Left cardiac atrium (tissue), 4 donors: Measurements from ENCODE around the gene ZBTB48. TPM values are rescaled to one million over a fixed set of nuclear protein-coding genes. Genes with fewer than 3 reads are reported as not detected.
"Not testable (repeated sequence)": the region's sequence is repeated elsewhere in the genome, so short reads cannot be mapped to it uniquely, and the experiment has no call there.

Experiments used
- ATAC-seq, 2 donors: fragments of 200-7000 bp; cut with Tn5 transposase; one replicate each; pipeline ENCODE4 v1.9.1; 2020; ENCODE audit warnings: mild to moderate bottlenecking in 2 of 2, moderate library complexity in 2 of 2
- DNase-seq: peaks from one replicate; pipeline ENCODE4 v3.0.0-alpha.2; 2020
- intact Hi-C, 2 donors: fragments of 100-400 bp; cut with DNase I; formaldehyde crosslinking; loops; one replicate each; pipeline versions ENCODE4 v1.14.1 to v1.15.1; 2022 to 2023
- long read RNA-seq: library from polyadenylated mRNA; unstranded; transcript quantifications from one replicate; pipeline ENCODE4 v2.0.0, GENCODE V29; 2021
- total RNA-seq, 2 donors: library from RNA; stranded (reverse); fragmentation: NEBNext Ultra II Directional; extraction: Animal tissue kit (Norgen Biotek cat#: 25700); gene quantifications; one replicate each; pipeline ENCODE4 v1.2.1, GENCODE V29; 2021
- donor health status: DM: no; HTN: yes; CAD: no.
- donor health status: DM: no; HTN: yes; CAD: no; lungs with severe emphysema.
- donor health status: DM: yes; HTN: yes; CAD: no.
- donor health status: Dilated cardiomyopathy.

The ZBTB48 gene
- total RNA-seq, result 10 to 100 TPM; 11.5 to 14.3 TPM
- long read RNA-seq, partial matches to known transcripts, result 1 of 10 reads
- long read RNA-seq, other reads (novel, unspliced or antisense), result 9 of 10 reads

DNA sequence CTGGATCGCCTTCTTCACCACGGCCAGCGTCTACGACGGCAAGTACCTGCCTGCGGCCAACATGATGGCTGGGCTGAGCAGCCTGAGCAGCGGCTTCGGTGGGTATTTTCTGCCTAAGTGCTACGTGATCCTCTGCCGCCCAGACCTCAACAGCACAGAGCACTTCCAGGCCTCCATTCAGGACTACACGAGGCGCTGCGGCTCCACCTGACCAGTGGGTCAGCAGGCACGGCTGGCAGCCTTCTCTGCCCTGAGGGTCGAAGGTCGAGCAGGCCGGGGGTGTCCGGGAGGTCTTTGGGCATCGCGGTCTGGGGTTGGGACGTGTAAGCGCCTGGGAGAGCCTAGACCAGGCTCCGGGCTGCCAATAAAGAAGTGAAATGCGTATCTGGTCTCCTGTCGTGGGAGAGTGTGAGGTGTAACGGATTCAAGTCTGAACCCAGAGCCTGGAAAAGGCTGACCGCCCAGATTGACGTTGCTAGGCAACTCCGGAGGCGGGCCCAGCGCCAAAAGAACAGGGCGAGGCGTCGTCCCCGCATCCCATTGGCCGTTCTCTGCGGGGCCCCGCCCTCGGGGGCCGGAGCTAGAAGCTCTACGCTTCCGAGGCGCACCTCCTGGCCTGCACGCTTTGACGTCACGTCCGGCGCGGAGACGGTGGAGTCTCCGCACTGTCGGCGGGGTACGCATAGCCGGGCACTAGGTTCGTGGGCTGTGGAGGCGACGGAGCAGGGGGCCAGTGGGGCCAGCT is at the start of gene ZBTB48:
Gene ZBTB48 (plus strand): TSS at position 621 of the 745 bp plus-strand sequence. CDS start 616 bp downstream, outside the sequence.
- DNase-seq (peak; percentile 100), ATAC-seq (peak; percentile 98 to 99)
- intact Hi-C loops, result loop anchor here (2.0 to 5.0 kb wide), 2 partner anchors 25 to 48 kb away; partner anchors contain the start of genes NOL9 (in 1 of the 2) and TAS1R1 (in 1 of the 2)

DNA sequence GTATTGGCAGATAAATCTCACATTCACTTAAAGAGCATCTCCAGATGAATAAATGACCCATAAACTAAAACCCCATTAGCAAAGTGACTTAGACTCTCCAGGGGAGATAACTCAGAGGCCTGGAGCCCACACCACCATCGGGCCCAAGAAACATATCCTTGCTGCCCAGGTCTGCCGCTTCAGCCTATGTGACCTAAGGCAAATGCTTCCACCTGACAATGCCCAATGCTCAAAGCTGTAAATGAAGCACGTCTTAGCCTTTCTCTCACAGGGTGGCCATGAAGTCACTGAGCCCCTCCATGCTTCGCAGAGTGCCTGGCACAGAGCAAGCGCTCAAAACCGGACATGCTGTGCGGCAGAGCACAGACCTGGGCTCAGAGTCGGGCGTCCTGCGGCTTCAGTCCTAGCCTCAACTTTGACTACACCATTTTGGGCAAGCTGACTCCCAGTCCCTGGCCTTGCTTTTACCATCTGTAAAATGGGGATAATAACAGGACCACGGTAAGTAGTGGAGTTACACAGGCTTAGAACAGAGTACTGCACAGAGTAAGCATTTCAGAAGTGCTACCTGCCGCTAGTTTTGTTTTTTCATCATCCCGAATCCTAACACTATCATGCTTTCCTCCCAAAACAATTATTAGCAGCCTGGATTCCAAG is 49.2 kb upstream of the ZBTB48 start:
- no peak for DNase-seq
- ATAC-seq, result no peak
- intact Hi-C loops, result no loop called here

DNA sequence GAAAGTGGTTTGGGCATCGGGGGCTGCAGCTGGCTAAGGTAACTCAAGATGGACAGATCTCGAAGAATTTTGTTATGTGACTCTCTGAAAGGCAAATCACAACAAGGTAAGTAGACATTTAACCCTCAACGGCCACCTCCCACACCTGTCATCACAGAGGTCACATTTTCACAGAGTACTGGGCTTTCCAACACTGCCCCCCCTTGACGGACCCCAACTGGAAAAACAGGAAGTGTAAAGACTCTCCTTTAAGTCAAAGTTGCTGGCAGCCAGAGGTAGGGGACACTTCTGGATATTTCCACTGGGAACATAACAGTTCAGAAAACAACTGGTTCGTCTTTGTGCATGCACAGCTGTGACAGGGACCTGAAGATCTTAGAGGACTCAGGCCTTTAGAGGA is 47.8 kb upstream of the ZBTB48 start:
- intact Hi-C loops, result no loop called here
- DNase-seq (no peak), ATAC-seq (no peak)

DNA sequence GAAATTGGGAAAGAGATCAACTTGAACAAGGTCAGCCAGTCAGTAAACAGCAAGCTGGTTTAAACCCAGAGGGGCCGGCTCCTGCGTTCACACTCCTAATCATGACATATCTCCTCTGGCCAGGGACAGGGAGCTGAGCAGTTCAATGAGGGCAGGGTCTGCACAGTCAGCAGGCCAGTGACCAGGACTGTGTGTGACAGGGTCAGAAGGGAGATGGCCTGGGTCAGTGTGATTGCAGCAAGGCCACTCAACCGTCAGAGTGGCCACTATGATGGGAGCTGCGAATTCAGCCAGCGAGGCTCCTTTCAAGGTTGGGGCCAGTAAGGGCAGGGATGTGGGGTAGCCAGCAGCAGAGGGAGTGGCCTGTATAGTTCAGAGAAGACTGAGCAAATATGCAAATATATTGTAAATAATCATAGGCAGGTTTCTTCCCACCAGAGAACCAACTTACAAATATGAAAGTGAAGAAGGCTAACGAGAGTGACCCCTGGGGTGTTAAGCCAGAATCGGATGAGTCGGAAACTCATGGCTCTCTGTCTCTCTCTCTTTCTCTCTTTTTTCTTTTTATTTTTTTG is 45.5 kb upstream of the ZBTB48 start:
- ATAC-seq (no peak), DNase-seq (no peak)

DNA sequence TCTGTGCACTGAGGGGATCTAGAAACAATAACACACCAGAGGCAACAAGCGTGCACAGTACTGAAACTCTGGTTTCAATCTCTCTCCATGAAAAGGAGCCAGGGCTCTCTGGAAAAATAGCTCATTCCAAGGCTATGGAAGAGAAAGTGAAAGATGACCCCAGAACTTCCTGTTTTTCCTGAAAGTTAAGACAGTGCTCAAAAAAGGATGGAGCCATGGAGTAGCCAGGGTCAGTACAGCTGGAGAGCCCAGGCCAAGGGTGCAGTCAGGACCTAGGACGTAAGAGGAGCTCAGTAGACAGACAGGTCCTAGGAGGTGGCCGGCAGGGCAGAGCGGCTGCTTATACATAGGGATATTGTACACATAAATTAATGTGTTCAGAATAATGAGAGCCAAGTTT is 44.6 kb upstream of the ZBTB48 start:
- DNase-seq (no peak), ATAC-seq (no peak)
- intact Hi-C loops, result no loop called here

More for the DNA sequence above, 45.5 kb upstream of the ZBTB48 start:
- intact Hi-C loops, result no loop called here

DNA sequence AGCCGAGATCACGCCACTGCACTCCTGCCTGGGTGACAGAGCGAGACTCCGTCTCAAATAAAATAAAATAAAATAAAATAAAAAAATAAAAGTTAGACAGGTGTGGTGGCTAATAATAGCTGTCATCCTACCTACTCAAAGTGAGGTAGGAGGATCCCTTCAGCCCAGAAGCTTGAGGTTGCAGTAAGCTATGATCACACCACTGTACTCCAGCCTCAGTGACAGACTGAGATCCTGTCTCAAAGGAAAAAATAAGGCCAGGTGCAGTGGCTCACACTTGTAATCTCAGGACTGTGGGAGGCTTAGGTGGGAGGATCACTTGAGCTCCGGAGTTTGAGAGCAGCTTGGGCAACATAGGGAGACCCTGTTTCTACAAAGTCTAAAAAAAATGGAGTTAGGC is 43.5 kb upstream of the ZBTB48 start:
- ATAC-seq (no peak), DNase-seq (no peak)
- intact Hi-C loops, result no loop called here

DNA sequence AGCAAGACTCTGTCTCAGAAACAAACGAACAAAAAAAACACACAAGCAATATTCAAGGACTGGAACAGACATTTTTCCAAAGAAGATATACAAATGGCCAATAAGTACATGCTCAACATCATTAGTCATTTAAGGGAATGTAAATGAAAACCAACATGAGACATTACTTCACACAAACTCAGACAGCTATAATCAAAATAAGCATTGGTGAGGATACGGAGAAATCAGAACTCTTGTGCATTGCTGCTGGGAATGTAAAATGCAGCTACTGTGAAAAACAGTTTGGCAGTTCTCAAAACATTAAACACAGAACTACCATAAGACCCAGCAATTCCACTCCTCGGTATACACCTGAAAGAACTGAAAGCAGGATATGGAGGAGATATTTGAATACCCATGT is 40.8 kb upstream of the ZBTB48 start:
- ATAC-seq (no peak), DNase-seq (no peak)
- intact Hi-C loops, result no loop called here

DNA sequence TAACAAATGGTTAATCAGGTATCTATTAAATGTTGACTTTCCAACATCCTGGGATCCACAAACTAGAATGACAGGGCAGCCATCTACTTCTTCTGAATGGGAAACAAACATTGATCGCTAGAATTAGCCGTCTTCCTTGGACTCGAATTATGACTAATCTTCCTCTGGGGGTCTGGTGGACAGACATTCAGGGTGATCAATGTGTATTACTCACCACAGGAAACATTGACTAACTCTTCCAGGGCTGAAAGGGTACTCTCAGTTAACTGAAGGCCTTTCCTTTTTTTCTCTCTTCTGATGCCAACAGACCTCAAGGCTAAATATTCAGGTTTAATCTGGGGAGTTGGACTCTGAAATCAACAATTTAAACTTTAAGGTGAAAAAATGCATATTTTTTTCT is 35.0 kb upstream of the ZBTB48 start:
- ATAC-seq, result no peak
- DNase-seq, result no peak
- intact Hi-C loops, result no loop called here

DNA sequence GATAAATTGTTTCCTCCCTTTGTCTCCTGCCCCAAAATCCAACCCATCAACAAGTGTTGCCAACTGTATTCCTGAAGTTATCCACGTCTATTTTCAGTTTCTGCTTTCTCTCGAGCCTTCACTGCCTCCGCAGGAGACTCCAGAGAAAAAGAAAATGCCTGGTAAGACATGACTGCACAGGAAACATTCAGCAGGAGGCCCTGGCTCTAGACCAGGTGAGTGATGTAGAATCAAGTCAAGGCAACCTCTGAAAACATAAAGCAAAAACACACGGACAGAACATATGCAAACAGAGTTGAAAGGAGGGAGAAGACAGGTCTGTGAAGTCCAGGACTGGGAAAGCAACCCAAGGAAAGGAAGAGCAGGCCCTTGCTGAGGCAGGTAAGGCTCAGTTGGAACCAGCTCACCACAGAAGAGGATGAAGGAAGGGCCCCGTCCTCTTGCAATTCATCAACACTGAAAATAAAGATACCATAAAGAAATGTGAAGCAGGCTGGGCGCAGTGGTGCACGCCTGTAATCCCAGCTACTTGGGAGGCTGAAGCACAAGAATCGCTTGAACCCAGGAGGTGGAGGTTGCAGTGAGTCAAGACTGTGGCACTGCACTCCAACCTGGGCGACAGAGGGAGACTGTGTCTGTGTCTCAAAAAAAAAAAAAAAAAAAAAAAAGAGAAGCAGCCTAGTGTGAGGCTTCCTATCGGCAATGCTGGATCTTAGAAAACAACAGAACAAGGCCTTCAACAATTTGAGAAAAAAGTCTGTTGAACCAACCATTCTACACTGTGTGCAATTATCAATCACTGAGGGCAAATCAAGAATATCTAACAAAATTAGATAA is 34.3 kb upstream of the ZBTB48 start:
- ATAC-seq, result no peak
- no peak for DNase-seq
- intact Hi-C loops, result no loop called here

DNA sequence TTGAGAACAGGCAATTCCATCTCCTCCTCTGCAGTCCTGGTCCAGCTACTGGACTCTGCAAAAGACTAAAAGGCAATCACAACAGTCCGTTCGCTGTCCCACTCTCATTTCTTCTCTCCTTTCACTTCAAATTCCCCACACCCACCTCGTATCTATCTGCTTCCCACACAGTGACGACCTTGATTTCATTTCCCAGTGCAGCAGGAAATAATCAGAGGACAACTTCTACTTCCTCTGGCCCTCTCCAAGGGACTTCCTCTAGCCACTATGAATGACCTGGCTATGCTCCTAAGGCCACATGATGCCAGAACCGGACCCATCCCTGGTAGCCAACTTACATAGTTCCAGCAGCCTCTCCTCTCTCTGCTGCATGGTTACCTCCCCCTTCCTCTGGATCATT is 33.5 kb upstream of the ZBTB48 start:
- DNase-seq, result no peak

DNA sequence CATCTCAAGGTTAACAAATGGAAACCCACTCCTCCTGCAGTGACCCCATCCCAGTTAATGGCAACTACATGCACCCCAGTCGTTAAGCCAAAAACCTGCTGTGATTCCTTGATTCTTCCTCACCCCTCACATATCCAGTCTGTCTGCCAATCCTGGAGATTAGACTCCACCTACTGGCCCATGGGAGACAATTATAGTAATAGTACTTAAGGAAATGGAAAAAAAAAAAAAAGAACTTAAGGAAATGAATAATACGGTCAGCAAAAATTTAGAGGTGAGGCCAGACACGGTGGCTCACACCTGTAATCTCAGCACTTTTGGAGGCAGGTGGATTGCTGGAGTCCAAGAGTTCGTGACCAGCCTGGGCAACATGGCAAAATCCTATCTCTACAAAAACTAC is 32.5 kb upstream of the ZBTB48 start:
- ATAC-seq (no peak), DNase-seq (no peak)
- intact Hi-C loops, result no loop called here

More for the DNA sequence above, 33.5 kb upstream of the ZBTB48 start:
- intact Hi-C loops, result no loop called here
- peak in 1 of 2 donors; percentile 30 for ATAC-seq

DNA sequence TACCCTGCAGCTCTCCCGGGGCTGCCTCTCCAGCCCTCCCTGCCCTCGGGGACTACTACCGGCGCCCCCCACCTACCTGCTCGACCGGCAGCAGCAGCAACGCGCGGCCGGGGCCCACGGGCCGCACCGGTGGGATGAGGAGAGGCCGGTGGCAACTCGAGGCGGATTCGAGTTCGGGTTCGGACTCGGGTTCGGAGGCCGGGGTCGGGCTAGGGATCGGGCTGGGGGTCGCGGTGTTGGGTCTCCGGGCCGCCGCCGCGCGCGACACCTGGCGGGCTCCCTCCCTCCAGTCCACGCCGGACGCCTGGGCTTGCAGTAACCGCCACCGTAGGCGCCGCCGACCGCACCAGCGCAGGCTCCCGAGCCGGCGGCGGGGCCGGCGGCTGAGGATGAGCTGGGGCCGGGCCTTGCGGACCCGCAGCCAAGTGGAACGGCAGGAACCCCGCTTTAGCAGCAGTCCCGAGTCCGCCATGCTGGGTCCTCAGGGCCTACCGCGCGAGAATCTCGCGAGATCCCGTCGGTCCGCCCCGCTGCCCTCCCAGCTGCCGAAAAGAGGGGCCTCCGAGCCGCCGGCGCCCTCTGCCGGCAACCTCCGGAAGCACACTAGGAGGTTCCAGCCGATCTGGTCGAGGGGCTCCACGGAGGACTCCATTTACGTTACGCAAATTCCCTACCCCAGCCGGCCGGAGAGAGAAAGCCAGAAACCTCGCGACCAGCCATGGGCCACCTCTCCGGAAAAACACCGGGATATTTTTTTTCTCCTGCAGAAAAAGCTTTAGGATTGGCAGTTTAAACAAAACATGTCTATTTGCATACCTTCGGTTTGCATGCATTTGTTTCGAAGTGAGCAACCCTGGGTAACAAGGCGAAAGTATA is 25.5 kb upstream of the ZBTB48 start, which contains the start of gene NOL9:
Gene NOL9 (minus strand): TSS at position 483 of the 876 bp plus-strand sequence. CDS start 11 bp downstream, at position 472.
- intact Hi-C loops, result loop anchor here (2.0 to 5.0 kb wide), 2 partner anchors 25 to 67 kb away; partner anchors contain the start of gene ZBTB48 (in 1 of the 2)
- DNase-seq (peak; percentile 96), ATAC-seq (peak; percentile 97 to 98)

DNA sequence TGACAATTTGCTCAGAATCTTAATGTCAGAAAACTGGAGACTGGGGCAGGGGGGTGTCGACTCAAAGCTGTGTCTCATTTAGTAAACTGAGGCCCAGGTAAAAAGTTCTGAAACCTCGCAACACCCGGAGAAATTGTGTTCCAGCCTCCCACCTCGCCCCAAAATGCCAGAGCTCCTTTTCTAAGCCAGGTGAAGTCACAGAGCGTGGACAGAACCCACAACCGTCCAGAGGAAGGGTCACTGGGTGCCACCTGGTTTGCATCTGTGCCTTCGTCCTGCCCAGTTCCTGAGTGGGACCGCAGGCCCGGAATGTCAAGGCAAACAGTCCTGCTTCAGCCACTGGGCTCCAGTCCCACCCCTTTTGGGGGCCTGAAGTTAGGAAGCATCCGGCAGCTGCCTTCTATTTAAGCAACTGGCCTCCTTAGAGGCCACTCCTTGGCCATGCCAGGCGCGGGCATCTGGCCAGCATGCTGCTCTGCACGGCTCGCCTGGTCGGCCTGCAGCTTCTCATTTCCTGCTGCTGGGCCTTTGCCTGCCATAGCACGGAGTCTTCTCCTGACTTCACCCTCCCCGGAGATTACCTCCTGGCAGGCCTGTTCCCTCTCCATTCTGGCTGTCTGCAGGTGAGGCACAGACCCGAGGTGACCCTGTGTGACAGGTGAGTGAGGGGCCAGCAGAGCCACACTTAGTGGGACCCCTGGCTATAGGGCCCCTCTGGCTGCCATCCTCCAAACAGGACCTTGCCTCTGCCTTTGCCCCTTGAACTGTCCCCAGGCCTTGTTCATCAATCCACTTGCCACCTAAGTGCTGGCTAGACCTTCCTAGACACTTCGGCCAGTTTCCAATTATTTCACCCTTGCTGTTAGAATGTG is 24.7 kb upstream of the ZBTB48 start, which contains the start of gene TAS1R1:
Gene TAS1R1 (plus strand): TSS at position 401 of the 872 bp plus-strand sequence. CDS start 67 bp downstream, at position 468.
- intact Hi-C loops, result loop anchor here (2.0 to 5.0 kb wide), 3 partner anchors 24 to 87 kb away; partner anchors contain the start of gene ZBTB48 (in 1 of the 2)
- DNase-seq (peak; percentile 28), ATAC-seq (peak; percentile 7 to 69)

DNA sequence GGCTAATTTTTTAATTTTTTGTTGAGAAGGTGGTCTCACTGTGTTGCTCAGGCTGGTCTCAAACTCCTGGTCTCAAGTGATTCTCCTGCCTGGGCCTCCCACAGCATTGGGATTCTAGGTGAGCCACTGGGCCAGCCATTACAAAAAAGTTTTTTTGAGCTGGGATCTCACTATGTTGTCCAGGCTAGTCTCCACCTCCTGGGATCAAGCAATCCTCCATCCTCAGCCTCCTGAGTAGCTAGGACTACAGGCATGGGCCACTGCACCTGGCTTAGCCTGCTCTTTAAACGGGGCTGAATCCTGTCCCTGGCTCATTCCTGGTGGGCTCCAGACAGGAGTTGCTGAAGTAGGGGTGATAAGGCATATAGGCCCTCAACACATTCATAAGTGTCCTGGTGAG is 22.2 kb upstream of the ZBTB48 start:
- no peak for DNase-seq
- intact Hi-C loops, result loop anchor here in 1 of 2 donors (5.0 kb wide), 1 partner anchor 85 kb away; no protein-coding TSS in a partner anchor
- no peak for ATAC-seq

DNA sequence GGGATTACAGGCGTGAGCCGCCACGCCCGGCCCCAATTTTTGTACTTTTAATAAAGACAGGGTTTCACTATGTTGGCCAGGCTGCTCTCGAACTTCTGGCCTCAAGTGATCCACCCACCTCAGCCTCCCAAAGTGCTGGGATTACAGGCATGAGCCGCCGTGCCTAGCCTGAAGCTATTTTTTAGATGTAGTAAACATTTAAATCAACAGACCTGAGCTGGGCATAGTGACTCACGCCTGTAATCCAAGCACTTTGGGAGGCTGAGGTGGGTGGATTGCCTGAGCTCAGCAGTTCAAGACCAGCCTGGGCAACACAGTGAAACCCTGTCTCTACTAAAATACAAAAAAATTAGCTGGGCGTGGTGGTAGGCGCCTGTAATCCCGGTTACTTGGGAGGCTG is 20.6 kb upstream of the ZBTB48 start:
- not testable (repeated sequence) for ATAC-seq, DNase-seq
- intact Hi-C loops, result loop anchor here in 1 of 2 donors (5.0 kb wide), 1 partner anchor 83 kb away; no protein-coding TSS in a partner anchor

DNA sequence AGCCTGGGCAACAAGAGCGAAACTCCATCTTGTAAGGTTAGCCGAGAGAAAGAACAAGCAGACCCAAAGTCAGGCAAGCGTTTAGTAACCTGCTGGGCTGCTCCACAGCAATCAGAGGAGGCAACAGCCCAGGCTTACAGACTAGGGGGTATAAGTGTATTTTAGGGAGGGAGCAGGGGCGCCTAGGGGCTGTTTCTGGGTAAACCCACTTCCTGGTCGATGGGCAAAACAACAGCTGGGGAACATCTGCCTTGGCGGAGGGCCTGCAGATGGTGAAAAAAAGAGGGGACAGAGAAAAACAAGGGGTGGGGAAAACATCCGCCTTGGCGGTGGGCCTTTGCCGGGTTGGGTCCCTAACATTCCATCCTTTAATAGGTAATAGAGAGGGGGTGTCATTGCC is 19.5 kb upstream of the ZBTB48 start:
- DNase-seq, result no peak
- ATAC-seq, result no peak
- intact Hi-C loops, result no loop called here

DNA sequence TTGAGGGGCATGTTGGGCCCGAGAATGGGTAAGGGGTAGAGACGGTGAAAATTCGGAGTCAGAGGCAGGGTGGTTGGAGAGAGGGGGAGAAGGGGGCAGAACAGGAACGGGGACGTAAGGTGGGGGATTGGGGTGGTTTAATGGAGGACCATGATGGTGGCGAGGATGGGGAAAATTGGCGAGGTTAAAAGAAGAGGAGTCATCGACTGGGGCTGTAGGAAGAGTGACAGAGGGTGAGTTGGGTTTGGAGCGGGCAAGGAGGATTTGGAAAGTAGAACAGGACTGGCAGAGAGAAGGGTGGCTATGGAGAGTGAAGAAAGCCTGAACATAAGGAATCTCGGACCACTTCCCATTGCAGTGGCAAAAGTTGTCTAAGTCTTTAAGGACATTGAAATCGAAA is 10.8 kb upstream of the ZBTB48 start:
- ATAC-seq, result no peak
- intact Hi-C loops, result no loop called here

More for the DNA sequence above, 10.8 kb upstream of the ZBTB48 start:
- DNase-seq, result no peak
